Left lung (tissue), 10 donors: ENCODE results near the gene ANKRD65. TPM values are rescaled to one million over a fixed set of nuclear protein-coding genes. Genes with fewer than 3 reads are reported as not detected.
"Not testable (repeated sequence)": the region's sequence is repeated elsewhere in the genome, so short reads cannot be mapped to it uniquely, and the experiment has no call there.

Experiments
- ATAC-seq: fragments of 200-7000 bp; cut with Tn5 transposase; one replicate; pipeline ENCODE4 v1.9.1; 2020; ENCODE audit warnings: moderate library complexity
- DNase-seq, 4 donors: peaks; one replicate each; pipeline ENCODE4 v3.0.0-alpha.2; 2013 to 2020
- H3K27ac ChIP-seq, 2 donors: fragments of 200-600 bp; sonication (generic) in 1 of 2; one replicate each; pipeline versions ENCODE4 v1.5.0 to v1.8.0; 2020 to 2021
- H3K27me3 ChIP-seq, 2 donors: fragments of 200-600 bp; sonication (generic) in 1 of 2; one replicate each; pipeline versions ENCODE4 v1.5.0 to v1.8.0; 2020 to 2021
- H3K36me3 ChIP-seq, 2 donors: fragments of 200-600 bp; sonication (generic) in 1 of 2; one replicate each; pipeline versions ENCODE4 v1.5.0 to v1.8.0; 2020 to 2021
- H3K4me1 ChIP-seq, 2 donors: fragments of 200-600 bp; one replicate each; pipeline ENCODE4 v1.8.0; 2021
- H3K4me3 ChIP-seq, 2 donors: fragments of 200-600 bp; sonication (generic) in 1 of 2; one replicate each; pipeline versions ENCODE4 v1.5.0 to v1.8.0; 2020 to 2021; ENCODE audit warnings: mild to moderate bottlenecking in 1 of 2
- H3K9me3 ChIP-seq, 2 donors: fragments of 200-600 bp; sonication (generic) in 1 of 2; one replicate each; pipeline versions ENCODE4 v1.5.0 to v1.8.0; 2020 to 2021
- intact Hi-C, 2 donors: fragments of 100-400 bp; cut with DNase I; formaldehyde crosslinking; loops; one replicate each; pipeline versions ENCODE4 v1.11.2 to v1.14.2; 2022
- polyA plus RNA-seq, 6 donors: library from polyadenylated mRNA; unstranded; fragments of 120-200 nt; gene quantifications; one replicate each; pipeline ENCODE4 v1.2.1, GENCODE V29; 2013; ENCODE audit not compliant: insufficient read length in 6 of 6
- total RNA-seq, 2 donors: library from RNA; stranded (reverse); fragmentation: NEBNext Ultra II Directional; extraction: Animal tissue kit (Norgen Biotek cat#: 25700); gene quantifications; one replicate each; pipeline ENCODE4 v1.2.1, GENCODE V29; 2021
- TF ChIP-seq, protein P1 (sequence below), 2 donors: fragments of 200-600 bp; sonication (generic) in 1 of 2; IDR thresholded peaks; one replicate each; pipeline versions ENCODE4 v1.5.0 to v1.8.0; 2021; ENCODE audit warnings: antibody characterized with exemption in 2 of 2
- donor health status: DM: no; HTN: yes; CAD: no.
- donor health status: DM: no; HTN: no; CAD: no.

ANKRD65 gene
- total and polyA plus RNA-seq, 8 donors: 18.4 to 41.6 (median 31.7) TPM

DNA sequence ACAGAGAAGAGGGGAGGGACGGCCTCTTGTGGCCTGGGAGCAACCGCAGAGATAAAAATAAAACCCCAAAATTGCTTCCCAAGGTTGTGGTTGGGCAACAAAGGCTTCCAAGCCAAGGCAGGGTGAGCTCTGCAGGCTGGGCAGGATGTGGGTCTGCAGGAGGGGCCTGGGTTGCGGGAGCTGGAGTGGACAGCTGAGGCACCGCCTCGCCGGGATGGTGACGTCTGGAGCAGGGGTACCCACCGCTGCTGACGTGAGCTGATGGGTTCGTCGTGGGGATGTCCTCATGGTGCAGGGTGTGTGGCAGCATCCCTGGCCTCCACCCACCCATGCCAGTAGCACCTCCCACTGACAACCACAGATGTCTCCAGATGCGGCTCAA is 49.7 kb downstream of the ANKRD65 start:
- H3K27ac ChIP-seq: no peak overlapping the region
- TF ChIP-seq, protein P1, sequence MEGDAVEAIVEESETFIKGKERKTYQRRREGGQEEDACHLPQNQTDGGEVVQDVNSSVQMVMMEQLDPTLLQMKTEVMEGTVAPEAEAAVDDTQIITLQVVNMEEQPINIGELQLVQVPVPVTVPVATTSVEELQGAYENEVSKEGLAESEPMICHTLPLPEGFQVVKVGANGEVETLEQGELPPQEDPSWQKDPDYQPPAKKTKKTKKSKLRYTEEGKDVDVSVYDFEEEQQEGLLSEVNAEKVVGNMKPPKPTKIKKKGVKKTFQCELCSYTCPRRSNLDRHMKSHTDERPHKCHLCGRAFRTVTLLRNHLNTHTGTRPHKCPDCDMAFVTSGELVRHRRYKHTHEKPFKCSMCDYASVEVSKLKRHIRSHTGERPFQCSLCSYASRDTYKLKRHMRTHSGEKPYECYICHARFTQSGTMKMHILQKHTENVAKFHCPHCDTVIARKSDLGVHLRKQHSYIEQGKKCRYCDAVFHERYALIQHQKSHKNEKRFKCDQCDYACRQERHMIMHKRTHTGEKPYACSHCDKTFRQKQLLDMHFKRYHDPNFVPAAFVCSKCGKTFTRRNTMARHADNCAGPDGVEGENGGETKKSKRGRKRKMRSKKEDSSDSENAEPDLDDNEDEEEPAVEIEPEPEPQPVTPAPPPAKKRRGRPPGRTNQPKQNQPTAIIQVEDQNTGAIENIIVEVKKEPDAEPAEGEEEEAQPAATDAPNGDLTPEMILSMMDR (IDR thresholded peaks at IDR 0.05): no peak
- peaks cover 18 to 46% of the 10 kb centered on the region in 2 donors for H3K4me1 ChIP-seq
- no peaks in the 10 kb centered on the region for H3K27me3 ChIP-seq
- peaks cover 0 to 3% of the 10 kb centered on the region in 2 donors for H3K9me3 ChIP-seq
- no peak for ATAC-seq
- no peak overlapping the region for H3K4me3 ChIP-seq
- DNase-seq: peak in 1 of 4 donors; percentile 70
- H3K36me3 ChIP-seq: peaks cover 0 to 14% of the 10 kb centered on the region in 2 donors
- intact Hi-C loops: no loop called here

DNA sequence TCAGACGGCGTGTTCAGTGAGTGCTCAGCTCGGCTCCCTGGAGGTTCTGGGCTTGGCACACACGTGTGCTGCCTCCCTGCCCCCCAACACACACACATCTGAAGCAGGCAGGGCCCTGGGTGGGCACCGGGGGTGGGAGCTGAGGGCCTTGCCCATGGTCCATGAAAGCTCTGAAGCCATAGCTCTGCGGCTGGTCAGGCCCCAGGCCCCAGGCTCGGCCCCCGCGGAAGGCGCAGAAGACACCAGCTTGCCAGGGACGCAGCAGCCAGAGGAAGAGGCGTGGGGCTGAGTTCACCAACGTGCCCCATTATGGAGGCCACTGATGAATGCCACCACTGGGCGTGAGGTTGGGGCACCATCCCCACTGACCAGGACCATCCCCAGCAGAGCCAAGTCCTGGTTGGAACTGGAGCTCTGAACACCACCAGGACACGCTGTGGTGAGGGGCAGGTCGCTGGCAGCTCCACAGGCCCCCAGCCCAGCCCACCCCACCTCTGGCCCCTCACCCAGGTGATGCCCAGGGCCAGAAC is 50.2 kb downstream of the ANKRD65 start:
- intact Hi-C loops: no loop called here
- peaks cover 0 to 3% of the 10 kb centered on the region in 2 donors for H3K9me3 ChIP-seq
- no peak overlapping the region for H3K27ac ChIP-seq
- no peaks in the 10 kb centered on the region for H3K27me3 ChIP-seq
- TF ChIP-seq, protein P1 (IDR thresholded peaks at IDR 0.05): no peak
- DNase-seq: peak in 1 of 4 donors; percentile 61
- peaks cover 0 to 14% of the 10 kb centered on the region in 2 donors for H3K36me3 ChIP-seq
- H3K4me1 ChIP-seq: peaks cover 18 to 40% of the 10 kb centered on the region in 2 donors
- H3K4me3 ChIP-seq: no peak overlapping the region
- ATAC-seq: no peak

DNA sequence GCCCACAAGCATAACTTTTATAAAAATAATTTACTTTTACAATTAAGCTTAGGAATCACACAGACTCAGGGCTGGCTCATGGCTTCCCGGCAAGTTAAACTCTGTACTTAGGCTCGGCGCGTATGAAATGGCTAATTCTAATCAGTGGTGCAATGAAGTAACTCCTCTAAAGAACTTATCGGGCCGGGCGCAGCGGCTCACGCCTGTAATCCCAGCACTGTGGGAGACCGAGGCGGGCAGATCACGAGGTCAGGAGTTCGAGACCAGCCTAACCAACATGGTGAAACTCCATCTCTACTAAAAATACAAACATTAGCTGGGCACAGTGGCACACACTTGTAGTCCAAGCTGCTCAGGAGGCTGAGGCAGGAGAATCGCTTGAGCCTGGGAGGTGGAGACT is 51.0 kb downstream of the ANKRD65 start:
- intact Hi-C loops, ATAC-seq, H3K27ac ChIP-seq, H3K27me3 ChIP-seq, H3K9me3 ChIP-seq, H3K4me3 ChIP-seq: not testable (repeated sequence)
- DNase-seq: peak in 1 of 4 donors; percentile 38
- H3K36me3 ChIP-seq: peaks cover 0 to 14% of the 10 kb centered on the region in 2 donors
- H3K4me1 ChIP-seq: peaks cover 18 to 38% of the 10 kb centered on the region in 2 donors

Other genes starting within 250 kb of the ANKRD65 start
- gene TTLL10, start 247.4 kb downstream of the ANKRD65 start, total RNA-seq: 1 to 10 TPM in 1 of 2 donors, under 1 TPM in 1; 0.17 to 4.6 TPM
- 1 to 10 TPM in 5 of 6 donors, under 1 TPM in 1; 0.63 to 3.0 (median 1.7) TPM for gene TTLL10, start 247.4 kb downstream of the ANKRD65 start, polyA plus RNA-seq
- 1 to 10 TPM; 1.1 to 1.3 TPM for gene TNFRSF18, start 214.7 kb downstream of the ANKRD65 start, total RNA-seq
- gene TNFRSF18, start 214.7 kb downstream of the ANKRD65 start, polyA plus RNA-seq: under 1 TPM; 0.38 to 0.73 (median 0.51) TPM
- gene TNFRSF4, start 207.1 kb downstream of the ANKRD65 start, total RNA-seq: 1 to 10 TPM; 2.8 to 3.5 TPM
- 1 to 10 TPM; 2.0 to 4.5 (median 2.9) TPM for gene TNFRSF4, start 207.1 kb downstream of the ANKRD65 start, polyA plus RNA-seq
- gene SDF4, start 189.3 kb downstream of the ANKRD65 start, total RNA-seq: 100 to 1,000 TPM; 152 to 166 TPM
- gene SDF4, start 189.3 kb downstream of the ANKRD65 start, polyA plus RNA-seq: 100 to 1,000 TPM in 2 of 6 donors, 10 to 100 TPM in 4; 86.7 to 124 (median 97.5) TPM
- 10 to 100 TPM; 12.6 to 25.2 TPM for gene B3GALT6, start 189.0 kb downstream of the ANKRD65 start, total RNA-seq
- 10 to 100 TPM; 13.2 to 21.4 (median 17.8) TPM for gene B3GALT6, start 189.0 kb downstream of the ANKRD65 start, polyA plus RNA-seq
- gene C1QTNF12, start 174.6 kb downstream of the ANKRD65 start, total RNA-seq: 1 to 10 TPM; 1.2 to 2.2 TPM
- 1 to 10 TPM in 2 of 6 donors, under 1 TPM in 4; 0.52 to 1.4 (median 0.78) TPM for gene C1QTNF12, start 174.6 kb downstream of the ANKRD65 start, polyA plus RNA-seq
- gene UBE2J2, start 147.4 kb downstream of the ANKRD65 start, total RNA-seq: 10 to 100 TPM; 42.8 to 53.1 TPM
- 10 to 100 TPM; 45.1 to 68.6 (median 52.1) TPM for gene UBE2J2, start 147.4 kb downstream of the ANKRD65 start, polyA plus RNA-seq
- gene SCNN1D, start 140.8 kb downstream of the ANKRD65 start, total RNA-seq: 1 to 10 TPM; 2.1 to 4.3 TPM
- gene SCNN1D, start 140.8 kb downstream of the ANKRD65 start, polyA plus RNA-seq: 10 to 100 TPM in 3 of 6 donors, 1 to 10 TPM in 3; 5.9 to 13.1 (median 9.4) TPM
- gene ACAP3, start 113.3 kb downstream of the ANKRD65 start, total RNA-seq: 10 to 100 TPM; 56.4 to 60.2 TPM
- 10 to 100 TPM; 30.8 to 73.6 (median 41.1) TPM for gene ACAP3, start 113.3 kb downstream of the ANKRD65 start, polyA plus RNA-seq
- 10 to 100 TPM; 17.4 to 18.3 TPM for gene PUSL1, start 112.7 kb downstream of the ANKRD65 start, total RNA-seq
- gene PUSL1, start 112.7 kb downstream of the ANKRD65 start, polyA plus RNA-seq: 10 to 100 TPM in 1 of 6 donors, 1 to 10 TPM in 5; 4.3 to 10.9 (median 7.8) TPM
- 10 to 100 TPM; 67.0 to 90.4 TPM for gene INTS11, start 96.6 kb downstream of the ANKRD65 start, total RNA-seq
- gene INTS11, start 96.6 kb downstream of the ANKRD65 start, polyA plus RNA-seq: 100 to 1,000 TPM; 106 to 166 (median 127) TPM
- gene CPTP, start 96.5 kb downstream of the ANKRD65 start, total RNA-seq: 10 to 100 TPM; 24.5 to 25.2 TPM
- 10 to 100 TPM; 10.6 to 17.6 (median 13.5) TPM for gene CPTP, start 96.5 kb downstream of the ANKRD65 start, polyA plus RNA-seq
- gene TAS1R3, start 90.0 kb downstream of the ANKRD65 start, total RNA-seq: under 1 TPM; 0.20 to 0.37 TPM
- under 1 TPM; 0.23 to 0.75 (median 0.41) TPM for gene TAS1R3, start 90.0 kb downstream of the ANKRD65 start, polyA plus RNA-seq
- 10 to 100 TPM; 67.4 to 81.2 TPM for gene DVL1, start 71.9 kb downstream of the ANKRD65 start, total RNA-seq
- 10 to 100 TPM; 20.6 to 41.4 (median 28.5) TPM for gene DVL1, start 71.9 kb downstream of the ANKRD65 start, polyA plus RNA-seq
- gene MXRA8, start 62.7 kb downstream of the ANKRD65 start, total RNA-seq: 100 to 1,000 TPM in 1 of 2 donors, 10 to 100 TPM in 1; 78.3 to 129 TPM
- gene MXRA8, start 62.7 kb downstream of the ANKRD65 start, polyA plus RNA-seq: 100 to 1,000 TPM; 113 to 151 (median 143) TPM
- 100 to 1,000 TPM in 1 of 2 donors, 10 to 100 TPM in 1; 99.3 to 127 TPM for gene AURKAIP1, start 46.1 kb downstream of the ANKRD65 start, total RNA-seq
- gene AURKAIP1, start 46.1 kb downstream of the ANKRD65 start, polyA plus RNA-seq: 10 to 100 TPM; 36.9 to 64.0 (median 48.2) TPM
- 100 to 1,000 TPM; 142 to 161 TPM for gene CCNL2, start 21.9 kb downstream of the ANKRD65 start, total RNA-seq
- gene CCNL2, start 21.9 kb downstream of the ANKRD65 start, polyA plus RNA-seq: 100 to 1,000 TPM; 250 to 405 (median 339) TPM
- 100 to 1,000 TPM in 1 of 2 donors, 10 to 100 TPM in 1; 69.5 to 103 TPM for gene MRPL20, start 14.0 kb downstream of the ANKRD65 start, total RNA-seq
- 100 to 1,000 TPM in 3 of 6 donors, 10 to 100 TPM in 3; 90.8 to 145 (median 99.8) TPM for gene MRPL20, start 14.0 kb downstream of the ANKRD65 start, polyA plus RNA-seq
- 100 to 1,000 TPM; 113 to 147 TPM for gene VWA1, start 14.4 kb upstream of the ANKRD65 start, total RNA-seq
- 100 to 1,000 TPM in 1 of 6 donors, 10 to 100 TPM in 5; 50.0 to 104 (median 60.9) TPM for gene VWA1, start 14.4 kb upstream of the ANKRD65 start, polyA plus RNA-seq
- 10 to 100 TPM in 1 of 2 donors, 1 to 10 TPM in 1; 9.9 to 14.9 TPM for gene ATAD3C, start 28.4 kb upstream of the ANKRD65 start, total RNA-seq
- 1 to 10 TPM in 5 of 6 donors, under 1 TPM in 1; 0.88 to 4.5 (median 3.1) TPM for gene ATAD3C, start 28.4 kb upstream of the ANKRD65 start, polyA plus RNA-seq
- 10 to 100 TPM; 19.4 to 30.7 TPM for gene ATAD3B, start 50.5 kb upstream of the ANKRD65 start, total RNA-seq
- 10 to 100 TPM; 14.5 to 24.1 (median 18.3) TPM for gene ATAD3B, start 50.5 kb upstream of the ANKRD65 start, polyA plus RNA-seq
- 10 to 100 TPM; 27.1 to 37.8 TPM for gene ATAD3A, start 90.9 kb upstream of the ANKRD65 start, total RNA-seq
- 10 to 100 TPM; 12.1 to 27.8 (median 17.7) TPM for gene ATAD3A, start 90.9 kb upstream of the ANKRD65 start, polyA plus RNA-seq
- gene TMEM240, start 119.3 kb upstream of the ANKRD65 start, total RNA-seq: 1 to 10 TPM; 2.6 to 3.5 TPM
- 1 to 10 TPM; 3.7 to 6.9 (median 4.6) TPM for gene TMEM240, start 119.3 kb upstream of the ANKRD65 start, polyA plus RNA-seq
- gene SSU72, start 153.6 kb upstream of the ANKRD65 start, total RNA-seq: 100 to 1,000 TPM; 120 to 141 TPM
- gene SSU72, start 153.6 kb upstream of the ANKRD65 start, polyA plus RNA-seq: 10 to 100 TPM; 65.2 to 87.9 (median 69.2) TPM
- gene FNDC10, start 178.9 kb upstream of the ANKRD65 start, total RNA-seq: 10 to 100 TPM in 1 of 2 donors, 1 to 10 TPM in 1; 7.7 to 12.2 TPM
- 1 to 10 TPM; 1.2 to 2.9 (median 2.1) TPM for gene FNDC10, start 178.9 kb upstream of the ANKRD65 start, polyA plus RNA-seq
- gene MIB2, start 194.2 kb upstream of the ANKRD65 start, total RNA-seq: 10 to 100 TPM; 55.3 to 73.5 TPM
- 100 to 1,000 TPM in 1 of 6 donors, 10 to 100 TPM in 5; 43.2 to 118 (median 61.4) TPM for gene MIB2, start 194.2 kb upstream of the ANKRD65 start, polyA plus RNA-seq
- gene MMP23B, start 210.9 kb upstream of the ANKRD65 start, total RNA-seq: 10 to 100 TPM; 43.5 to 56.7 TPM
- gene MMP23B, start 210.9 kb upstream of the ANKRD65 start, polyA plus RNA-seq: 10 to 100 TPM; 31.9 to 96.9 (median 58.8) TPM
- gene CDK11B, start 237.7 kb upstream of the ANKRD65 start, total RNA-seq: 10 to 100 TPM; 16.3 to 23.2 TPM
- gene CDK11B, start 237.7 kb upstream of the ANKRD65 start, polyA plus RNA-seq: 10 to 100 TPM; 39.5 to 46.8 (median 40.8) TPM